ENCODE results near the gene PURB.
"Not testable (repeated sequence)": the region's sequence is repeated elsewhere in the genome, so short reads cannot be mapped to it uniquely, and the experiment has no call there.

Gene PURB

DNA sequence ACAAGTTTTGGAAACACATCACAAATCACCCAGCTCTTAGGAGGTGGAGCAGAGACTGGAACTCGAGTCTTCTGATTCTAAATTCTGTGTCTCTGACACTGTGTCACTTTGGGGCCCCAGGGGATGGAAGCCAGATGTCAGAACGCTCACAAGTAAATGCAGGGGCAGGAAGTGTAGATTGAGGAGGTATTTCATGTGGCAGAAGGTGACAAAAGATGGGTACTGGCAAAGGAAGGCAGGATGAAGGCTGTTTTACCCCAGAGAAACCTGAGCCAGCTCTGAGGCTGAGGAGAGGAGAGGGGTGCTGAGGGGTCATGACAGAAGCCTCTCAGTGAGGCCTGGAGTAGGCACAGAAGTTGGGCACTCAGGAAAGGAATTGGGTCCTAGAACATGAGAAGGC lies 6.0 kb upstream of the PURB start:
- peak; percentile 24 for DNase-seq

DNA sequence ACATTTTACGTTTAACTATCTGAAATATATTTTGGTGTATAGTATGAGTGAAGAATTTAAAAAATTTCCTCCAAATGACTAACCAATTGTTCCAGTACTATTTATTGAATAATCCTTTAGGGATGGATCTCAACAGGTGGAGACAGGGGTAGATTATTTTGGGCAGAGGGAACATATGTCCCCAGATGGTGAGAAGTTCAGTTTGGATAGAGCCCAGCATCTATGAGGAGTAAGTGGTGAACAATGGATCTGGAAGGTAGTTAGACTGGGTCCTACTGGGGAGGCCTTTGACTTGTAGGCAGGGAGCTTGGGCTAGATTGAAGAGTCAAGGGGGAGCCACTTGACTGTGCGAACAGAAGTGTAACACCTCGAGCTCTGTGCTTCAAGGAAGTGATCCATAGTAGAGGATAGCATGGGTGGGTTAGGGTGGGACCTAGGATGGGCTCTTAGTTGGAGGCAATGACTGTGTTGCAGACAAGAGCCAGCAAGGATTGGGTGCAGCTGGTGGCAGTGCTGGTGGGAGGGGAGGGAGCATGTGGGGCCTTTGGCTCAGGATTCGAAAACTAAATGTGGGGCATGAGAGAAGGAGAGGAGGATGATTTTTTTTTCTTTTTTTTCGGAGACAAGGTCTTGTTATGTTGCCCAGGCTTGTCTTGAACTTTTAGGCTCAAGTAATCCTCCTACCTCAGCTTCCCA lies 3.9 kb upstream of the PURB start:
- no peak for DNase-seq

DNA sequence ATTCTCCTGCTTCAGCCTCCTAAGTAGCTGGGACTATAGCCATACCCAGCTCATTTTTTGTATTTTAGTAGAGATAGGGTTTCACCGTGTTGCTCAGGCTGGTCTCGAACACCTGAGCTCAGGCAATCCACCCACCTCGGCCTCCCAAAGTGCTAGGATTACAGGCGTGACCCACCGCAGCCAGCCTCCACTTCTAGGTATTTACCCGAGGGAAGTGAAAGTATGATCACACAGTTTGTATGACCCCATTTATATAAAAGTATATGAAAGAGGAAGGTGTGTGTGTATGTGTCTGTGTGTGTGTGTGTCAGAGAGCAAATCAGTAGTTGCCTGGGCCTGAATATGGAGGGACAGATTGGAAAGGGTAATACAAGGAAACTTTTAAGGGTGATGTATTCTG lies 2.0 kb upstream of the PURB start:
- DNase-seq, result no peak

DNA sequence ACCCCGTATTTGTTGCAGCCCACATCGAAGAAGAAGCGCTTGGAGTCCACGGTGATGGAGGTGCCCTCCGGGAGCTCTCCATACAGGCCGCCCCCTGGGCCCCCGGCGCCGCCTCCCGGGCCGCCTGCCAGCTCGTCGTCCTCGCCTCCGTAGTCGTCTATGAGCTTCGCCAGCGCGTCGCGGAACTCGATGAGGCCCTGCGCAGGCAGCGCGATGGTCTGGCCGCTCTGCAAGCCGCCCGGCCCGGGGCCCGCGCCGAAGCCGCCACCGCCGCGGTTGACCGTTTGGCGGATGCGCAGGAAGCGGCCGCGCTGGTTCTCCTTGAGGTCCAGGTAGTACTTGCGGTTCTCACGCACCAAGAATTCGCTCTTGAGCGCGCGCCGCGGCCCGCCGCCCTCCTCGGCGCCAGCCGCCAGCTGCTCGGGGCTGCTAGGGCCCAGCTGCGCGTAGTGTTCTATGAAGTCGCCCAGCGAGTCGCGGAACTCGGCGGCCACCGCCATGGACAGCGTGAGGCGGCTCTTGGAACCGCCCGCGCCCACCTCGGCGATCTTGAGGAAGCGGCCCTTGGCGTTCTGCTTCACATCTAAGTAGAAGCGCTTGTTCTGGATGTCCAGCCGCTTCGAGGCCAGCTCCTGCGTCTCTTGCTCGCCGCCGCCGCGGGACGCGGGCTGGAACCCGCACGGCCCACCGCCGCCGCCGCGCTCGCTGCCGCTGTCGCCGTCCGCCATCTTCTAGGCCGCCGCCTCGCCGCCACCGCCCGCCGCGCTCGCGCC lies 523 bp downstream of the PURB start:
- peak; percentile 49 for DNase-seq

DNA sequence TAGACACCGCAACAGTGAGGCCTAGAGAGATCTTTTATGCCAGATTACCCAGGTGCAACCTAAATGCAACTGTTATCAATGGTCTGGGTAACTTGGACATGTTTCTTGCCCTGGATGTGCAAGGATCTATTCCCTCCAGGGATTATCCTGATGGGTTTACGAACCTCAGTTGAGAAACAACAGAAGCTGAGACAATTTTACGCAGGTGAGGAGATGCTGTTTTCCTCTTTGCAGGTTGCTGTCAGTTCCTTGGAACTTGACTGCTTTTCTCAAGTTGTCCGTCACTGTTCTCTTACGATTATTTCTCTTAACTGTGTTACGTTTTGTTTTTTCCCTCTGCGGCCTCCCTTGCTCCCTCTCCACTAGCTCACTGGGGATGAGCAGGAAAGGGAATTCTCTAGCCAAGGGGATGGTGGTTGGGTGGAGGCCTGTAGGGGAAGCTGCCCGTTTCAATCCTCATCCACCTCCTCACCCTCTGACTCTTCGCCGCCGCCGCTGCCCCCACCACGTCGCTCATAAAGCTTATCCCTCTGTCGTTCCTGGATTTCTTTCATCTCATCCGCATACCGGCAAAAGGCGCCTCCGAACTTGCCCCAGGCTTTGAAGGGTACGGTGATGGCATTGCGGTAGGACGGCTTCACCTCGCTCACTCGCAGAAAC lies 1.2 kb downstream of the PURB start:
- DNase-seq, result no peak

DNA sequence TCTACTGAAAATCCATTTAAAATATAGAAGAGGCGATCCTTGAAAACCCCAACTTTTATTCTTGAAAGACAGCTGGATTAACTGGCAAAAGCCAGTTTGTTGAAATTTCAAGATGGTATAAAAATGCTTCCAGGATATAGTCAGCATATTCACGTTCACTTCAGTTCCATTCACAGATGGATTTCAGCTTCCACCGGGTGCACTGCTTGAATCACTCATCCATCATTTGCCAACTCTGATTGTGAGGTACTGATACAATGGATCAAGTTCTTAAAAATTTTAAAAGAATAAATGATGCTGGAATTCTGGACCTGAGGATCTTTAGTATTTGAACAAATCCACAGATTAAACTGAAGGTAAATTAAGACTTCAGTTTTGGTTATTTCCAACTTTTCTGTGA lies 2.4 kb downstream of the PURB start:
- no peak for DNase-seq

DNA sequence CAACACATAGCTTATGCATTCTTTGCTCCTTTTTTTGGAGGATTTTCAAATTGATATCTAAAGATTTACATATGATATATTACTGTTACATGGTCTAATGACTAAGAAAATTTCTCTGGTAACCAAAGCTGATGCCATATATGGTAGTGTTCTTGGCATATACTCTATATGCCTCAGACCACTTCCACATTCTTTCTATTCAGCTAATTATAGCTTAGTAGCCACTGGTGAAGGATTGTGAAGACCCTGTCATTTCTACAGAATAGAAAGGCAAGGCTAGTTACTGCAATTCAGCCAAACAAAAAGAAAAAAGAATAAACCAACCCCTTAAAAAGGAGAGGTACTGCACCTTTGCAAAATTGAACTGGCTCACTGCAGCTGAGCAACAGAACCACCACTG lies 3.7 kb downstream of the PURB start:
- no peak for DNase-seq

DNA sequence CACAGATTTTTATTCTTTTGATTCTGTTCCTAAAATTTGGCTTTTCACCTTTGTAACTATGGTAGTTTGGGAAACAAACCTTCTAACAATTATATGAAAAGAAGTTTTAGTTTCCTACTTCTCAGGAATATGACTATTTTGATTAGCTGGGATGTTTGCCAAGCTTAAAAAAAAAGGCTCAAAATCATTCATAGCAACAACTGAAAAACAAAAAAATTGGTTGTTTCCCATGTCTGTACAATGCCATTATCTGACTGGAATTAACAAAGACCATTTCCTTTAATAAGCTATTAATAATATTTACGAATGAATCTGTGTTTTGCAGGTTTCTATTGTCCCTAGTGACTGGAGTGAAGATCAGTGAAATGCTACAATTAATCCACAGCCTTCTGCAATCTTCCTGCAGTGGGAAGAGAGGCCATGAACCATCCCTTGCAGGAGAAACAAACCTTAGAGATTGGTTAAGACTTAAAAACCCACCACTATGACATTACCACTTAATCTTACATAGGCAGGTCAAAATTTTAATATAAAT lies 4.2 kb downstream of the PURB start:
- no peak for DNase-seq

DNA sequence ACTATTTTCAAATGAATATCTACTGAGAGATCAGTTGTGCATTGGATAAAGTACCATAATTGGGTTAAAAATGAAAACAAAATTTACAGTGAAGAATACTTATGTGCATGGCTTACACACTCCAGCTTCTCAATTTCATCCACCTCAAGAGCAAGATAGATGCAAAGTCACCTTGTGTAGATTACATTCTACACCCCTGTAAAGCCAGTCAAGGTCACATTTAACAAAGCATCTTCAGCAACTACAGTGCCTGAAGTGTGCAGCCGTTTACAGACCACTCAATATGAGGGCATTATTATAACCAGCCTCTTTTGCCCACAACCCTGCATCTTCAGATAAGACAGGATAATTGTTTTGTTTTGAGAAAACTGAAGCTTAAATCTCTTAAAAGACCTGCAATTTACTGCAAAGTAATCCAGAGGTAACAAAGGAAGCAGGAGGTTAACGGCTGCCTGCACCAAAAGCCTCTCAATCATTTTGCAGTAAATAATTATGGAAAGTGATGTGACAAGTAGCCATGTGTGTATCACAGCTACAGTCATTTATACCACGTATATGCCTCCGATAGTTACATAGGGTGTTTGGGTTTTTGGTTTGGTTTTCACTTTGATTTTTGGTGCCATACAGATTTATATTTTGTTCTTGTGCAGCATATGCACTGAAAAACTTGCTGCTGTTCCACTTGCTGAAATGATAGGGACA lies 4.9 kb downstream of the PURB start:
- DNase-seq, result no peak

DNA sequence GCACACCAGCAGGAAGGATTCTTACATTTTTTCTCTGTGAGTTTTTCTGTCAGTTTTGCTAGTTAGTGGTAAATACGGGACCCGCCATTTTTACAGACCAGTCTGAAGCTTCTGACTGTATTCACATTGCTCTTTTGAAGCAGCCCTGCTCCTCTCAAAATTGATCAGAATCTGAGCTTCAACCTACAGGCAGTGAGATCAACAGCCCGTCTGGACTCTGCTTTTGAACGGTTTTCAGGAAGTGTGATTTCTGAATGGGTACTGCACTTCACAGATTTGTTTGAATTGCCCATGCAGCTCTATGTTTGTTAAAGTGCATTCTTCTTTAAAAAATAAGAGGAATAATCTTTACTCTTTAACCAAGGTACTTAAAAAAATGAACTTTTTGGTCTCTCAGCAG lies 8.9 kb downstream of the PURB start:
- no peak for DNase-seq

DNA sequence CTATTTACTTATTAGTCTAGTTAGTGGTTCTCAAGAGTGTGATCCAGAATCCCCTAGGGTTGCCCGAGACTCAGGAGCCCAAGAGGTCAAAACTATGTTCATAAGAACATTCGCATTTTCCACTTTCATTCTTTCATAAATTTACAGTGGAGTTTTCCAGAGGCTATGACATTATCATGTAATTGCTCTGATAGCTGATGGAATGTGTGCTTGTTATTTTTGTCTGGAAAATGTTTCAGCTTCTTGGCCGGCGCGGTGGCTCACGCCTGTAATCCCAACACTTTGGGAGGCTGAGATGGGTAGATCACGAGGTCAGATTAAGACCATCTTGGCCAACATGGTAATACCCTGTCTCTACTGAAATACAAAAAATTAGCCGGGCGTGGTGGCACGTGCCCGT lies 10.1 kb downstream of the PURB start:
- DNase-seq, result no peak

DNA sequence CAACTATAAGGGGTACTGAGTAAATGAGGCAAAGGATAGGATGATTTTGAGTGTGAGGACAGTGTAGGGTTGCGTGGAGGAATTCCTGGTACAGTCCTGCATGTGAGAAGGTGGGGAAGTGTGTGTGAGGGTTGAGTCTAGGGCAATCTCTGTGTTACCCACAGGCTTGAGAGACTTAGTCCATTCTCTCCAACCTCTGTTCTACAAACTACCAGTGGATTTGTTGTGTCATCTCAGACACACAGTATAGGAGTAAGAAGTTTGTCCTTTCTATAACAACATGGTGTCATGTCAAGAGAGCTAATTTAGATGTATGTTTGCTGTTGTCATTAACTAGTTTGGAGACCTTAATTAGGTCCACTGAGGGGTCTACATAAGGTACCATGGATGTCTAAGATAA lies 12.5 kb downstream of the PURB start:
- DNase-seq, result no peak

DNA sequence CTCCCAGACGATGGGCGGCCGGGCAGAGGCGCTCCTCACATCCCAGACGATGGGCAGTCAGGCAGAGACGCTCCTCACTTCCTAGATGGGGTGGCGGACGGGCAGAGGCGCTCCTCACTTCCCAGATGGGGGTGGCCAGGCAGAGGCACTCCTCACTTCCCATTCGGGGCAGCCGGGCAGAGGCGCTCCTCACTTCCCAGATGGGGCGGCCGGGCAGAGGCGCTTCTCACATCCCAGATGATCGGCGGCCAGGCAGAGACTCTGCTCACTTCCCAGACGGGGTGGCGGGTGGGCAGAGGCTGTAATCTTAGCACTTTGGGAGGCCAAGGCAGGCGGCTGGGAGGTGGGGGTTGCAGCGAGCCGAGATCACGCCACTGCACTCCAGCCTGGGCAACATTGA lies 13.4 kb downstream of the PURB start:
- DNase-seq, result not testable (repeated sequence)

DNA sequence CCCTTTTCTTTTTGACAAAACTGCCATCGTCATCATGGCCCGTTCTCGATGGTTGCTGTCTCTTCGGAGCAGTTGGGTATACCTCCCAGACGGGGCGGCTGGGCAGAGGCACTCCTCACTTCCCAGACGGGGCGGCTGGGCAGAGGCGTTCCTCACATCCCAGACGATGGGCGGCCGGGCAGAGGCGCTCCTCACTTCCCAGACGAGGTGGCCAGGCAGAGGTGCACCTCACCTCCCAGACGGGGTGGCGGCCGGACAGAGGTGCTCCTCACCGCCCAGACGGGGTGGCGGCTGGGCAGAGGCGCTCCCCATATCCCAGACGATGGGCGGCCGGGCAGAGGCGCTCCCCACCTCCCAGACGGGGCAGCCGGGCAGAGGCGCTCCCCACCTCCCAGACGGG lies 14.6 kb downstream of the PURB start:
- DNase-seq, result not testable (repeated sequence)

DNA sequence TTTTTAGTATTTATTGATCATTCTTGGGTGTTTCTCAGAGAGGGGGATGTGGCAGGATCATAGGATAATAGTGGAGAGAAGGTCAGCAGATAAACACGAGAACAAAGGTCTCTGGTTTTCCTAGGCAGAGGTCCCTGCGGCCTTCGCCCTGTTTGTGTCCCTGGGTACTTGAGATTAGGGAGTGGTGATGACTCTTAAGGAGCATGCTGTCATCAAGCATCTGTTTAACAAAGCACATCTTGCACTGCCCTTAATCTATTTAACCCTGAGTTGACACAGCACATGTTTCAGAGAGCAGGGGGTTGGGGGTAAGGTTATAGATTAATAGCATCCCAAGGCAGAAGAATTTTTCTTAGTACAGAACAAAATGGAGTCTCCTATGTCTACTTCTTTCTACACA lies 15.0 kb downstream of the PURB start:
- DNase-seq, result not testable (repeated sequence)

DNA sequence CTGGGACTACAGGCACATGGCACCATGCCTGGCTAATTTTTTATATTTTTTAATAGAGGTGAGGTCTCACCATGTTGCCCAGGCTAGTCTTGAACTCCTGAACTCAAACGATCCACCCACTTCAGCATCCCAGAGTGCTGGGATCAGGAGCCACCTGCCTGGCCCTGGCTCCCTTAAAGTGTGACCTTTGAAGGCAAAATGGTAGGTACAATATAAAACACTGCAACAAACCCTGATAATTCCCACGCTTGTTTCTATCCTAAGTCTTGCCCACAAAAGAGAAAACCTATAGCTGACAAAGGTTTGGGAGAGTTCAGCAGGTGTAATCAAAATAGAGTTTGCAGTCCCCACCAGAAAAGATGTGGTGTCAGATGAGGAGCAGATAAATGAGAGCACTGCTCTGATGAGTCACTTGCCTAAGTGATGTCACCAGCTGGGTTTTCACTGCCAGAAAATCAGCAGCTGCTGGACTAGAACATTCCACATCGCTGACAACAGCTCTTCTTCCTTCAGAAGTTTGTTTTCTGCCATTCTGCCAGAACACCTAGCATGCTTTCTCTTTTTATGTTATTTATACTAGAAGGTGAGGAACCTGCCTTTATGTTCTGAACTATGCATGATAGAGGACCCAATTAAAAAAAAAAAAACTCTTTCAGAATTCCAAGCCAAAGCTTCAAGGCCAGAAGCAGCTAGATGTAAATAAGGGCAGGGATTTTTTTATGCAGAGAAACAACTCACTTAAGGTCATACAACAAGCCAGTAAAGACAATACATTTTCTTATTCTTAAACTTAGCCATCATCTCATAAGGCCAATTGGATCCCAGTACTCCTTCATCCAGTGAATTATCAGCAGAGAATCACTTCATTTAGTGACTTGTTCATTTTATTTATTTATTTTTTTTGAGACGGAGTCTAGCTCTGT lies 18.0 kb downstream of the PURB start:
- DNase-seq, result no peak

DNA sequence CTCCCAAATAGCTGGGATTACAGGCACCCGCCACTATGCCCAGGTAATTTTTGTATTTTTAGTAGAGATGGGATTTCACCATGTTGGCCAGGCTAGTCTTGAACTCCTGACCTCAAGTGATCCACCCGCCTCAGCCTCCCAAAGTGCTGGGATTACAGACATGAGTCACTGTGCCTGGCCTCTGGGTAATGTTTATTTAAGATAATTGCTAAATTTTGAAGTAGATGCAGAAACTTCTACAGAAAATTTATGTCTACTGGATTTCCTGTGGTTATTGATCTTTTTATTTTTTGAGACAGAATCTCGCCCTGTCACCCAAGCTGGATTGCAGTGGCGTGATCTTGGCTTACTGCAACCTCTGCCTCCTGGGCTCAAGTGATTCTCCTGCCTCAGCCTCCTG lies 23.4 kb downstream of the PURB start:
- DNase-seq, result not testable (repeated sequence)

DNA sequence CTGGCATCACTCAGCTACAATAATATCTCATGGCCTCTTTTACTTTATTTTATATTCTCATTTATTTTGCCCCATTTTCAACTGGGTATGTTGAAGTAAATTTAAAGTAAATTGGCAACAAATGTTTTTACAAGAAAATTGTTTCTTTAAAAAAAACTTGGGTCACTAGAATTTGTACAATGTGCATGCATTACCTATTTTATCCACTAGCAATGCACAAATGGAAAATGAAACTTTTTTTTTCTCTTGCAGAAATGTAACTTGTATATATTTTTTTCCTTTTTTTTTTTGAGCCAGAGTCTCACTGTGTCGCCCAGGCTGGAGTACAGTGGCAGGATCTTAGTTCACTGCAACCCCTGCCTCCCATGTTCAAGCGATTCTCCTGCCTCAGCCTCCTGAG lies 27.2 kb downstream of the PURB start:
- no peak for DNase-seq

DNA sequence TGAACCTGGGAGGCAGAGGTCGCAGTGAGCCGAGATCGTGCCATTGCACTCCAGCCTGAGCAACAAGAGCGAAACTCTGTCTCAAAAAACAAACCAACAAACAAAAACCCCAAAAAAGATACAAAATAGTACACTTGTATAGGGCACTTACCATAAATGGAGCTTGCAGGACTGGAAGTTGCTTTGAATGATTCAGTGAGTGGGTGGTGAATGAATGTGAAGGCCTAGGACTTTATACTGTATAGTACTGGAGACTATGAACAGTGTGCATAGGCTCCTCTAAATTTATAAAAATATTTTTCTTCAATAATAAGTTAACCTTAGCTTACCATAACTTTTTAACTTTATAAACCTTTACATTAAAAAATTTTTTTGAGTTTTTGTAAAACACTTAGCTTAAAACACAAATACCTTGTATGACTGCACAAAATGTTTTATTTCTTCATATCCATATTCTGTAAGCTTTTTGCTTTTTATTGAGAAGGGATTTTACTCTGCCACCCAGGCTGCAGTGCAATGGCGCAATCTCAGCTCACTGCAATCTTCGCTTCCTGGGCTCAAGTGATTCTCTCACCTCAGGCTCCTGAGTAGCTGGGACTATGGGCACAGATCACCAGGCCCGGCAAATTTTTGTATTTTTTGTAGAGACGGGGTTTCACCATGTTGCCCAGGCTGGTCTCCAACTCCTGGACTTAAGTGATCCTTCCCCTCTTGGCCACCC lies 30.5 kb downstream of the PURB start:
- no peak for DNase-seq

DNA sequence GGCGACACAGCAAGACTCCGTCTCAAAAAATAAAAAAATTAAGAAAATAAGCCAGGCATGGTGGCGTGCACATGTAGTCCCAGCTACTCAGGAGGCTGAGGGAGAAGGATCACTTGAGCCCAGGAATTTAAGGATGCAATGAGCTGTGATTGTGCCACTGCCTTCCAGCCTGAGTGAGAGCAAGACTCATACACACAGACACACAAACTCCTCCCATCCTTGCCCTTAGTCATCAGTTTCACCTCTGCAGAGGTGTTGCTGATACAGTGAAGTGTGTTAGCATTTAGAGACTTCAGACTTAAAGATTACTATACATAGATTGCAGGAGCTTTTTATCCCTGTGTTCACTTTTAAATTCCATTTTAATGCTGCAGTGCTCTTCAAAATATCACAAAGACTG lies 31.9 kb downstream of the PURB start:
- no peak for DNase-seq

DNA sequence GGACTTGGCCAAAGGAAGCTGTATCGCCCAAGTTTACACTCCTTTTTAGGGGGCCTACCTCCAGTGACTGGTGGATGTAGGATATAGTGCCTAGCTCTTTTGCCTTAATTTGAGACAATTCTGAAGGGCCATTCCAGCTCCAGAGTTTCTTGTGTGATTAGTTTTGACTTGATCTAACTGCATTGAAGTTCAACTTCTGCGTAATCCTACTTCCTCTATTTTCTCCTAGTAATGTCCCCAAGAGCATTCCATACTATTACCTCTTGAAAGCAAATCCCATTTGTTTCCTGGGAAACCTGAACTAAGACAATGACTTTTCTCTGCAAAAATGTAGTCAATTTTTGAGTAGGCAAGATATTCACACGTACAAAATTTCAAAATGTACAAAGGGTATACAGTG lies 32.7 kb downstream of the PURB start:
- DNase-seq, result no peak
